Body of pancreas (tissue), 4 donors: ENCODE results near the gene BCR. TPM values are rescaled to one million over a fixed set of nuclear protein-coding genes. Genes with fewer than 3 reads are reported as not detected.

ENCODE experiments used
- ATAC-seq: fragments of 150-250 bp; one replicate; pipeline ENCODE4 v1.9.1; 2016
- DNase-seq, 4 donors: peaks; one replicate each; pipeline ENCODE4 v3.0.0-alpha.2; 2019
- H3K27ac ChIP-seq, 4 donors: fragments of 200-600 bp; sonication (generic); 1 replicate in 3 of 4; 2 replicates in 1 of 4; pipeline versions ENCODE4 v1.5.1 to v1.6.1; 2016 to 2019; ENCODE audit warnings: mild to moderate bottlenecking in 1 of 4, mixed read lengths in 1 of 4, moderate library complexity in 1 of 4
- H3K27me3 ChIP-seq, 2 donors: fragments of 200-600 bp; sonication (generic); one replicate each; pipeline ENCODE4 v1.6.0; 2016; ENCODE audit warnings: mild to moderate bottlenecking in 1 of 2
- H3K36me3 ChIP-seq, 2 donors: fragments of 200-600 bp; sonication (generic); replicated peaks in 1 of 2; 2 replicates each; pipeline ENCODE4 v1.5.1; 2016; ENCODE audit warnings: low read depth in 2 of 2; ENCODE audit not compliant: insufficient read depth in 1 of 2
- H3K4me1 ChIP-seq: fragments of 200-600 bp; sonication (generic); one replicate; pipeline ENCODE4 v1.6.0; 2016
- H3K4me3 ChIP-seq, 2 donors: fragments of 200-600 bp; sonication (generic); 1 replicate in 1 of 2; 2 replicates in 1 of 2; pipeline ENCODE4 v1.5.1; 2016 to 2019
- H3K9me3 ChIP-seq, 3 donors: fragments of 200-600 bp; sonication (generic); 1 replicate in 2 of 3; 2 replicates in 1 of 3; pipeline ENCODE4 v1.5.1; 2016
- CTCF ChIP-seq, 7 experiments: fragments of 450-650 bp in 4 of 7; fragments of 200-600 bp in 3 of 7; sonication (generic) in 3 of 7; IDR thresholded peaks; one replicate each; pipeline ENCODE4 v1.5.1; 2016 to 2019; ENCODE audit warnings: antibody characterized with exemption in 7 of 7
- POLR2A ChIP-seq, 3 donors: fragments of 450-650 bp; IDR thresholded peaks; one replicate each; pipeline ENCODE4 v1.6.1; 2016; ENCODE audit warnings: antibody characterized with exemption in 3 of 3, mild to moderate bottlenecking in 2 of 3
- WGBS, 2 donors: methylation state at CpG; one replicate each; pipeline ENCODE4 v1.1.5; 2017; 5-methylcytosine and 5-hydroxymethylcytosine counted together
- intact Hi-C: fragments of 100-400 bp; cut with DNase I; formaldehyde crosslinking; loops from one replicate; pipeline ENCODE4 v1.15.1; 2023
- total RNA-seq, 2 donors: library from RNA; depleted of rRNA; stranded (reverse); fragments of >200 nt; gene quantifications; one replicate each; pipeline ENCODE4 v1.1.0, GENCODE V29; 2016

BCR gene
- total RNA-seq, 2 donors from 2014 or later: 28.3 to 71.2 TPM

GRCh38 chr22:23147617-23148387 lies 32.5 kb upstream of the BCR start:
- no peaks in the 10 kb centered on the region for H3K9me3 ChIP-seq
- WGBS, 2 donors: 12 to 15% methylated on average over 6 of the region's 6 CpGs
- H3K36me3 ChIP-seq: no peaks in the 10 kb centered on the region
- intact Hi-C loops: no loop called here
- peaks cover 25% of the 10 kb centered on the region for H3K4me1 ChIP-seq
- no peak overlapping the region for H3K4me3 ChIP-seq
- ATAC-seq: peak; percentile 68
- DNase-seq: peak; percentile 37 to 74 (median 46)
- H3K27ac ChIP-seq: peak overlapping the region in 3 of 4 donors; percentile 7 to 52 (median 29)
- TF ChIP-seq POLR2A (IDR thresholded peaks at IDR 0.05): no peak
- H3K27me3 ChIP-seq: no peaks in the 10 kb centered on the region

- Histone ChIP-seq H3K27me3 (no peaks in the 10 kb centered on the region), H3K9me3 (no peaks in the 10 kb centered on the region), H3K27ac (no peak overlapping the region), H3K36me3 (no peaks in the 10 kb centered on the region), H3K4me3 (no peak overlapping the region), H3K4me1 (peaks cover 24% of the 10 kb centered on the region)
- ATAC-seq (no peak), DNase-seq (no peak)
- 80 to 82% methylated on average over 13 to 15 of the region's 15 CpGs for WGBS, 2 donors
- TF ChIP-seq CTCF (IDR thresholded peaks at IDR 0.05): no peak
- TF ChIP-seq POLR2A (IDR thresholded peaks at IDR 0.05): no peak
- intact Hi-C loops: no loop called here
Measured at GRCh38 chr22:23149743-23150238, 30.5 kb upstream of the BCR start.

GRCh38 chr22:23150762-23151161 lies 29.5 kb upstream of the BCR start:
- Histone ChIP-seq H3K27me3 (no peaks in the 10 kb centered on the region), H3K9me3 (no peaks in the 10 kb centered on the region), H3K27ac (no peak overlapping the region), H3K4me1 (peaks cover 24% of the 10 kb centered on the region), H3K4me3 (no peak overlapping the region), H3K36me3 (no peaks in the 10 kb centered on the region)
- 74 to 76% methylated on average over 6 of the region's 6 CpGs for WGBS, 2 donors
- DNase-seq (no peak), ATAC-seq (no peak)
- no peak for TF ChIP-seq CTCF (IDR thresholded peaks at IDR 0.05)
- no peak for TF ChIP-seq POLR2A (IDR thresholded peaks at IDR 0.05)
- intact Hi-C loops: no loop called here

- Histone ChIP-seq H3K27ac (no peak overlapping the region), H3K4me1 (peaks cover 19% of the 10 kb centered on the region), H3K27me3 (no peaks in the 10 kb centered on the region), H3K9me3 (no peaks in the 10 kb centered on the region), H3K36me3 (no peaks in the 10 kb centered on the region), H3K4me3 (no peak overlapping the region)
- WGBS, 2 donors: 85 to 90% methylated on average over 10 to 16 of the region's 16 CpGs
- TF ChIP-seq CTCF (IDR thresholded peaks at IDR 0.05) (no peak), POLR2A (IDR thresholded peaks at IDR 0.05) (no peak)
- DNase-seq: no peak
- ATAC-seq: no peak
- intact Hi-C loops: no loop called here
Measured at GRCh38 chr22:23151827-23152226, 28.5 kb upstream of the BCR start.

GRCh38 chr22:23152238-23153114 lies 27.8 kb upstream of the BCR start:
- Histone ChIP-seq H3K27ac (no peak overlapping the region), H3K9me3 (no peaks in the 10 kb centered on the region), H3K4me1 (peaks cover 13% of the 10 kb centered on the region), H3K36me3 (no peaks in the 10 kb centered on the region), H3K4me3 (no peak overlapping the region), H3K27me3 (no peaks in the 10 kb centered on the region)
- intact Hi-C loops: no loop called here
- TF ChIP-seq CTCF (IDR thresholded peaks at IDR 0.05) (no peak), POLR2A (IDR thresholded peaks at IDR 0.05) (no peak)
- 65 to 72% methylated on average over 10 to 19 of the region's 19 CpGs for WGBS, 2 donors
- ATAC-seq (no peak), DNase-seq (no peak)
